Gastrocnemius medialis (tissue), 4 donors: ENCODE results near the gene ADAMTSL1. TPM values are rescaled to one million over a fixed set of nuclear protein-coding genes. Genes with fewer than 3 reads are reported as not detected.

ENCODE experiments used
- ATAC-seq, 2 donors: fragments of 150-250 bp; one replicate each; pipeline ENCODE4 v1.9.1; 2016
- DNase-seq, 2 donors: peaks; one replicate each; pipeline ENCODE4 v3.0.0-alpha.2; 2019
- H3K27ac ChIP-seq, 4 donors: fragments of 200-600 bp; sonication (generic); 1 replicate in 1 of 4; 2 replicates in 3 of 4; pipeline ENCODE4 v1.5.1; 2016 to 2018; ENCODE audit warnings: mild to moderate bottlenecking in 2 of 4, moderate library complexity in 1 of 4
- H3K27me3 ChIP-seq, 3 donors: fragments of 200-600 bp; sonication (generic) in 2 of 3; 1 replicate in 1 of 3; 2 replicates in 2 of 3; pipeline versions ENCODE4 v1.5.1 to v1.6.0; 2016 to 2019; ENCODE audit warnings: mild to moderate bottlenecking in 1 of 3, moderate library complexity in 1 of 3
- H3K36me3 ChIP-seq, 2 donors: fragments of 200-600 bp; sonication (generic) in 1 of 2; one replicate each; pipeline ENCODE4 v1.5.1; 2017 to 2018
- H3K4me1 ChIP-seq, 2 donors: fragments of 200-600 bp; sonication (generic) in 1 of 2; one replicate each; pipeline ENCODE4 v1.5.1; 2016 to 2017; ENCODE audit warnings: mild to moderate bottlenecking in 2 of 2
- H3K4me3 ChIP-seq, 4 donors: fragments of 200-600 bp; sonication (generic) in 3 of 4; 1 replicate in 1 of 4; 2 replicates in 3 of 4; pipeline ENCODE4 v1.5.1; 2016 to 2019; ENCODE audit warnings: mild to moderate bottlenecking in 2 of 4
- H3K9me3 ChIP-seq, 3 donors: fragments of 200-600 bp; sonication (generic) in 2 of 3; 1 replicate in 1 of 3; 2 replicates in 2 of 3; pipeline ENCODE4 v1.5.1; 2016 to 2019
- POLR2A ChIP-seq, 2 donors: fragments of 450-650 bp; IDR thresholded peaks; one replicate each; pipeline ENCODE4 v1.6.1; 2017; ENCODE audit warnings: antibody characterized with exemption in 2 of 2, mild to moderate bottlenecking in 2 of 2, moderate library complexity in 2 of 2
- in situ Hi-C, 4 donors: fragments of 200-750 bp; cut with MboI; loops; one replicate each; pipeline versions ENCODE4 v1.15.0 to v1.8.0; 2017; ENCODE audit warnings: low sequenced_read_pairs in 4 of 4
- intact Hi-C: fragments of 100-400 bp; cut with DNase I; formaldehyde crosslinking; loops from one replicate; pipeline ENCODE4 v1.15.1; 2023; ENCODE audit warnings: low total_unique reads
- total RNA-seq, 4 donors: library from RNA; depleted of rRNA; stranded (reverse); fragments of >200 nt; gene quantifications; one replicate each; pipeline versions ENCODE4 v1.1.0 to v1.2.3, GENCODE V29; 2016
- TF ChIP-seq, protein P1 (sequence below), 5 experiments: fragments of 450-650 bp in 3 of 5; fragments of 200-600 bp in 2 of 5; sonication (generic) in 2 of 5; IDR thresholded peaks in 4 of 5; conservative IDR thresholded peaks in 1 of 5; 1 replicate in 4 of 5; 2 replicates in 1 of 5; pipeline ENCODE4 v1.5.1; 2016 to 2019; ENCODE audit warnings: antibody characterized with exemption in 5 of 5, mild to moderate bottlenecking in 3 of 5, moderate library complexity in 3 of 5

The ADAMTSL1 gene
- total RNA-seq, 4 donors from 2014 or later = 0.05 to 0.58 (median 0.28) TPM

GRCh38 chr9:18741945-18742344 lies 268.0 kb downstream of the ADAMTSL1 start:
- H3K27ac ChIP-seq = no peak overlapping the region
- in situ Hi-C loops = no loop called here
- intact Hi-C loops = no loop called here
- DNase-seq (no peak), ATAC-seq (no peak)
- H3K4me3 ChIP-seq = no peak overlapping the region
- no peaks in the 10 kb centered on the region for H3K27me3 ChIP-seq
- H3K4me1 ChIP-seq = no peaks in the 10 kb centered on the region
- TF ChIP-seq, protein P1, sequence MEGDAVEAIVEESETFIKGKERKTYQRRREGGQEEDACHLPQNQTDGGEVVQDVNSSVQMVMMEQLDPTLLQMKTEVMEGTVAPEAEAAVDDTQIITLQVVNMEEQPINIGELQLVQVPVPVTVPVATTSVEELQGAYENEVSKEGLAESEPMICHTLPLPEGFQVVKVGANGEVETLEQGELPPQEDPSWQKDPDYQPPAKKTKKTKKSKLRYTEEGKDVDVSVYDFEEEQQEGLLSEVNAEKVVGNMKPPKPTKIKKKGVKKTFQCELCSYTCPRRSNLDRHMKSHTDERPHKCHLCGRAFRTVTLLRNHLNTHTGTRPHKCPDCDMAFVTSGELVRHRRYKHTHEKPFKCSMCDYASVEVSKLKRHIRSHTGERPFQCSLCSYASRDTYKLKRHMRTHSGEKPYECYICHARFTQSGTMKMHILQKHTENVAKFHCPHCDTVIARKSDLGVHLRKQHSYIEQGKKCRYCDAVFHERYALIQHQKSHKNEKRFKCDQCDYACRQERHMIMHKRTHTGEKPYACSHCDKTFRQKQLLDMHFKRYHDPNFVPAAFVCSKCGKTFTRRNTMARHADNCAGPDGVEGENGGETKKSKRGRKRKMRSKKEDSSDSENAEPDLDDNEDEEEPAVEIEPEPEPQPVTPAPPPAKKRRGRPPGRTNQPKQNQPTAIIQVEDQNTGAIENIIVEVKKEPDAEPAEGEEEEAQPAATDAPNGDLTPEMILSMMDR (IDR thresholded peaks at IDR 0.05 in 4 of 5, conservative IDR thresholded peaks at IDR 0.05 in 1 of 5) = no peak
- no peak for TF ChIP-seq POLR2A (IDR thresholded peaks at IDR 0.05)
- H3K9me3 ChIP-seq = no peaks in the 10 kb centered on the region
- H3K36me3 ChIP-seq = no peaks in the 10 kb centered on the region

DNA sequence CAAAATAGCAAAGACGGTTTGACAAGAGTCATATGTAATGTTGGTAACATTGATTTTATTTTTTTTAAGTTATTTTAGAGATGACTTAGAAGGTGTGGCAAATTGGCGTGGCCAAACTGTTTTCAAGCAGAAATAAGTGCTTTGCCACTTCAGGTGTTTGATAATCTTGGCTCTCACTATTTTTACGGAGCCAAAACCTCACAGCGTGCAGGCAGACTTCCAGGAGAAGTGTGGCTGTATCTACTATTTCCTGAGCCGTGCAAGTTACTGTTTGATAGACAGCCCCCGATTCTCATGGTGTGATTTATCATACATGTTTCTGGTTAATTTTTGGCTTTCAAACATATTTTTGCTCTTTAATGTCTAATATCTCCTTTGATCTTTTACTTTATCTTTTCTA lies 269.5 kb downstream of the ADAMTSL1 start:
- Histone ChIP-seq H3K27ac (no peak overlapping the region), H3K36me3 (no peaks in the 10 kb centered on the region), H3K9me3 (no peaks in the 10 kb centered on the region), H3K4me1 (no peaks in the 10 kb centered on the region), H3K27me3 (no peaks in the 10 kb centered on the region), H3K4me3 (no peak overlapping the region)
- intact Hi-C loops = no loop called here
- TF ChIP-seq, protein P1 (IDR thresholded peaks at IDR 0.05 in 4 of 5, conservative IDR thresholded peaks at IDR 0.05 in 1 of 5) = no peak
- TF ChIP-seq POLR2A (IDR thresholded peaks at IDR 0.05) = no peak
- in situ Hi-C loops = no loop called here
- DNase-seq (no peak), ATAC-seq (no peak)

DNA sequence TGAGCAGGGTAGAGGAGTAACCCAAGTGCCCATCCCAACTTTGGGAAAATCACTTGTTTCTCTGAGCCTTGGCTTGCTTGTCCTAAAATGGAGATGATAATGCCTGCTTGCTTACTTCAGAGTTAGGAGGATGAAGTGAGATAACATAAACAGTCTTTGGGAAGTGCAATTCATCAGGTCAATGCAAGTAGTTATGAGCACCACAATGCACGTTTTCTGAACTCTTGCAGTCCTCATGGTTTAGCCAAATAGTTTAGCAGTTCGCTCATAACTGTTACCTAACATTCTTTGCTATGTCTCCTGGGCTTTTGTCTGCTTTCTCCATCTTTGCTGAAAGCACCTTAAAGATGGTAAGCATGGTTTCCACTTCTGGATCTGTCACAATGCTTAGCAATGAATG lies 270.0 kb downstream of the ADAMTSL1 start:
- no peak for DNase-seq
- no peak for ATAC-seq
- in situ Hi-C loops = no loop called here
- TF ChIP-seq, protein P1 (IDR thresholded peaks at IDR 0.05 in 4 of 5, conservative IDR thresholded peaks at IDR 0.05 in 1 of 5) = no peak
- no peak for TF ChIP-seq POLR2A (IDR thresholded peaks at IDR 0.05)
- intact Hi-C loops = no loop called here
- H3K27ac ChIP-seq = no peak overlapping the region
- no peaks in the 10 kb centered on the region for H3K36me3 ChIP-seq
- no peak overlapping the region for H3K4me3 ChIP-seq
- H3K9me3 ChIP-seq = no peaks in the 10 kb centered on the region
- no peaks in the 10 kb centered on the region for H3K27me3 ChIP-seq
- H3K4me1 ChIP-seq = no peaks in the 10 kb centered on the region

- intact Hi-C loops (no loop called here), in situ Hi-C loops (no loop called here)
- no peaks in the 10 kb centered on the region for H3K4me1 ChIP-seq
- ATAC-seq (no peak), DNase-seq (no peak)
- no peak overlapping the region for H3K4me3 ChIP-seq
- no peaks in the 10 kb centered on the region for H3K36me3 ChIP-seq
- TF ChIP-seq, protein P1 (IDR thresholded peaks at IDR 0.05 in 4 of 5, conservative IDR thresholded peaks at IDR 0.05 in 1 of 5) = no peak
- H3K9me3 ChIP-seq = no peaks in the 10 kb centered on the region
- no peaks in the 10 kb centered on the region for H3K27me3 ChIP-seq
- H3K27ac ChIP-seq = no peak overlapping the region
Observed at GRCh38 chr9:18745710-18746109, 271.8 kb downstream of the ADAMTSL1 start.

DNA sequence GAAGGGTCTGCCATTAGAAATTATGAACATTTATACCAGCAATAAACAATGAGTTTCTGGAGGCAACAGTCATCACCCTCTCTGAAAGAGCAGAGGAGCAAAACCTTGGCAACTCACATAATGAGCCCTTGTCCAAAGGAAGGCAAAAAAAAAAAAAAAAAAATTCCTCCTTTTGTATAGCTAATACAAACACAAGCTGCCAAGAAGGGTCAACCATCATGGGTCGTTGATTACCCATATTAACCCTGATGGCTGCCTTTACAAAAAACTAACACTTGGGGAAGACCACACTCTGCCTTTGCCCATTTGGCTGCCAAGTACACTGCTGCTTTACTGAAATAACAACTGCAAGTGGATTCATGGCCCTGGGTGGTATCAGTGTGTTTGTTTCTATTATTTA lies 272.7 kb downstream of the ADAMTSL1 start:
- no peaks in the 10 kb centered on the region for H3K9me3 ChIP-seq
- H3K36me3 ChIP-seq = no peaks in the 10 kb centered on the region
- no peaks in the 10 kb centered on the region for H3K27me3 ChIP-seq
- intact Hi-C loops = no loop called here
- no peak for DNase-seq
- ATAC-seq = no peak
- no peak overlapping the region for H3K27ac ChIP-seq
- no peak overlapping the region for H3K4me3 ChIP-seq
- no peaks in the 10 kb centered on the region for H3K4me1 ChIP-seq
- TF ChIP-seq POLR2A (IDR thresholded peaks at IDR 0.05) = no peak
- TF ChIP-seq, protein P1 (IDR thresholded peaks at IDR 0.05 in 4 of 5, conservative IDR thresholded peaks at IDR 0.05 in 1 of 5) = no peak
- in situ Hi-C loops = no loop called here
